Measurements from ENCODE around the gene NMT2.

NMT2 gene

DNA sequence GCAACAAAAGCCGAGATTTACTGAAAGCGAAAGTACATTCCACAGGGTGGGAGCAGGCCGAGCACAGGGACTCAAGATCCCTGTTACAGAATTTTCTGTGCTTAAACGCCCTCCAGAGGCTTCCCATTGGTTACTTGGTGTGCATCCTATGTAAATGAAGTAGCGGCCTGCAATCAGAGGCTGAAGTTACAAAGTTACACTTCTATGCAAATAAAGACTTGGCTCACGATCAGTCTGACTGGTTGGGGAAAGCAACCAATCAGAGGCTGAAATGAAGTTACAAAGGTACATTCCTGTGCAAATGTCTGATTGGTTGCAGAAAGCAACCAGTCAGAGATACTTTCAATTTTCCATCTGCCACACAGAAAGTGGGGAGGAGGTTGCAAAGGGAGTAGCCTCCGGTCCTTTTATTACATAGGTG is 84.0 kb downstream of the NMT2 start:
- peak; percentile 40 for DNase-seq
- Histone ChIP-seq H3K9me3 (no peaks in the 10 kb centered on the region), H3K4me3 (ENCODE audit: low read depth, low read length) (peak overlapping the region; percentile 56), H3K27me3 (no peaks in the 10 kb centered on the region), H3K4me1 (no peaks in the 10 kb centered on the region), H3K36me3 (no peaks in the 10 kb centered on the region)
- TF ChIP-seq, protein P1, sequence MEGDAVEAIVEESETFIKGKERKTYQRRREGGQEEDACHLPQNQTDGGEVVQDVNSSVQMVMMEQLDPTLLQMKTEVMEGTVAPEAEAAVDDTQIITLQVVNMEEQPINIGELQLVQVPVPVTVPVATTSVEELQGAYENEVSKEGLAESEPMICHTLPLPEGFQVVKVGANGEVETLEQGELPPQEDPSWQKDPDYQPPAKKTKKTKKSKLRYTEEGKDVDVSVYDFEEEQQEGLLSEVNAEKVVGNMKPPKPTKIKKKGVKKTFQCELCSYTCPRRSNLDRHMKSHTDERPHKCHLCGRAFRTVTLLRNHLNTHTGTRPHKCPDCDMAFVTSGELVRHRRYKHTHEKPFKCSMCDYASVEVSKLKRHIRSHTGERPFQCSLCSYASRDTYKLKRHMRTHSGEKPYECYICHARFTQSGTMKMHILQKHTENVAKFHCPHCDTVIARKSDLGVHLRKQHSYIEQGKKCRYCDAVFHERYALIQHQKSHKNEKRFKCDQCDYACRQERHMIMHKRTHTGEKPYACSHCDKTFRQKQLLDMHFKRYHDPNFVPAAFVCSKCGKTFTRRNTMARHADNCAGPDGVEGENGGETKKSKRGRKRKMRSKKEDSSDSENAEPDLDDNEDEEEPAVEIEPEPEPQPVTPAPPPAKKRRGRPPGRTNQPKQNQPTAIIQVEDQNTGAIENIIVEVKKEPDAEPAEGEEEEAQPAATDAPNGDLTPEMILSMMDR (IDR thresholded peaks at IDR 0.05; ENCODE audit: low read depth, low read length): no peak

DNA sequence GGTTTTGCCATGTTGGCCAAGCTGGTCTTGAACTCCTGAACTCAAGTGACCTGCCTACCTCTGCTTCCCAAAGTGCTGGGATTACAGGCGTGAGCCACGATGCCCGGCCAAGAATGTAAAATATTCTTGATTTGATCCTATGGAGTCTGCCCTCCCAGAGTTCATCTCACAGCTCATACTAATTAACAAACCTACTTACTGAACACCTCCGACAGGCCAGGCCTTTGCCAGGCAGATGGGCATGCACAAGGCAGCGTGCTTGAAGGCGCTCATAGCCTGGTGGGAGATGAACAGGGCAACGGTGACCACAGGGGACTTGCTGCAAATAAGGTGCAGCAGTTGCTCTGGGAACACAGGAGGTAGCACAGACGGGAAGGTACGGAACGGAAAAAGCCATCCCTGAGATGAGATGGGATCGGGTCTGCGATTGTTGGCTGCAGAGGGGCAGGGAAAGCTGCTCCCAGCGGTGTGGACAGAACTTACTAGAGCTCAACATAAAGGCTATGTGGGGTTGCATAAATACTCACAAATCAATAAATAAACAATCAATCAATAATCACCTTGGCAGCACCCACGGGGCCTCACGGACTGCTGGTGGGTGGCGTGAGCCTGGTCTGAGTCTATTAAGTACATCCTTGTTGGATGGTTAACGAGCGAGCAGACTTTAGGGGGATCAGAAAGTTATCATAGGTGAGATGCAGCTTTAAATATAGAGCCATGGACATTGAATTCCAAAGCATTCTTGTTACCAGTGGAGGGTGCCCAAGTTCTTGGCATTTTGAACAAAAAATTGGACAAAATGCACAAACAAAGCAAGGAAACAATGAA is 84.6 kb downstream of the NMT2 start:
- no peaks in the 10 kb centered on the region for H3K27me3 ChIP-seq
- H3K4me1 ChIP-seq: no peaks in the 10 kb centered on the region
- H3K4me3 ChIP-seq (ENCODE audit: low read depth, low read length): peak overlapping the region; percentile 56
- no peaks in the 10 kb centered on the region for H3K36me3 ChIP-seq
- TF ChIP-seq, protein P1 (IDR thresholded peaks at IDR 0.05; ENCODE audit: low read depth, low read length): no peak
- DNase-seq: no peak
- H3K9me3 ChIP-seq: no peaks in the 10 kb centered on the region

DNA sequence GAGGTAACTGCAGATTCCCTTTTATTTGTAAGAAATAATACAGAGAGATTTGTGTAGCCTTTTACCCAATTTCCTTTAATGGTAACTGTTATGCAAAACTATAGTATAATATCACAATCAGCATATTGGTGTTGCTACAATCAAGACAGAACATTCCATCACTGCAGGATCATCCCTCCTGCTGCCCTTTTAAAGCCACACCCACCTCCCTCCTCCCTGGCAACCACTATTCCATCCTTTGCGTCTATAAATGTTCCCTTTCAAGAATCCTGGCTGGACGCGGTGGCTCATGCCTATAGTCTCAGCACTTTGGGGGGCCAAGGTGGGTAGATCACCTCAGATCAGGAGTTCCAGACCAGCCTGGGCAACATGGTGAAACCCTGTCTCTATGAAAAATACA is 93.1 kb downstream of the NMT2 start:
- Histone ChIP-seq H3K9me3 (no peaks in the 10 kb centered on the region), H3K4me1 (no peaks in the 10 kb centered on the region), H3K27me3 (no peaks in the 10 kb centered on the region), H3K4me3 (ENCODE audit: low read depth, low read length) (no peak overlapping the region), H3K36me3 (no peaks in the 10 kb centered on the region)
- DNase-seq: no peak
- TF ChIP-seq, protein P1 (IDR thresholded peaks at IDR 0.05; ENCODE audit: low read depth, low read length): no peak

DNA sequence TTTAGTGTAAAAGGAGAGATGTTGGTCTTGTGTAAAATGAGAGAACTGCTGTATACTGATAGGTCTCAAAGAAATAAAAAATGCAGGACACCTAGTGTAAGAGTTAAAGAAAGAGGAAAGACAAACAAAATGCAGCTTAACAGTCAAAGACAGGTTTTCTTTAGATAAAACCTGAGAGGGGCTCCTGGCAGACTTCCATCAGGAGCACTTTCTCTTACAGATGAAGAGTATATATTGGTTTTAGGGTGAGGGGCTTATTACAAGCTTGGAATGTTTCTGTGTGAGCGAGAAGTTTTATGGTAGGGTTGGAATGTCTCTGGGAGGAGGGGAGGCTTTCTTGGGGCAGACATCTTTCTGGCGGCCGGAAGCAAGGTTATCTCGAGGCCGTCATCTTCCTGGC is 96.1 kb downstream of the NMT2 start:
- TF ChIP-seq, protein P1 (IDR thresholded peaks at IDR 0.05; ENCODE audit: low read depth, low read length): no peak
- Histone ChIP-seq H3K4me1 (no peaks in the 10 kb centered on the region), H3K36me3 (no peaks in the 10 kb centered on the region), H3K9me3 (no peaks in the 10 kb centered on the region), H3K27me3 (no peaks in the 10 kb centered on the region), H3K4me3 (ENCODE audit: low read depth, low read length) (no peak overlapping the region)
- DNase-seq: no peak

DNA sequence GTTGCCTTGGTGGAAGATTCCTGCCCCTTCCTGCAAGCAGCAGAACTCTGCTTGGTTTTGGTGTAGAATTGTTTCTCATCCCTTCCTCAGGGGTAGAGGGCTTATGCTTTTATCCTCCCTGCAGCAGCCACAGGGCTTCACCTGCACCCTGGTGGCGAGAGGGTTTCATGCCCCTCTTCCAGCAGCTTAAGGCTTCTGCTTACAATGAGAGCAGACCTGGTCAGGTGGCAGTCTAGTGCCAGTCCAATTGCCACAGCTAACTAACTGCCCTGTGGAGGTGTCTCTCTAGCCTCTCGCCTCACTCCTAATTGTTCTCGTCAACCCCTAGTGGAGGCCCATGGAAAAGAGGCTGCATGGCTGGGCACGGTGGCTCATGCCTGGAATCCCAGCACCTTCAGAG is 99.3 kb downstream of the NMT2 start:
- H3K27me3 ChIP-seq: no peaks in the 10 kb centered on the region
- H3K4me3 ChIP-seq (ENCODE audit: low read depth, low read length): no peak overlapping the region
- DNase-seq: no peak
- TF ChIP-seq, protein P1 (IDR thresholded peaks at IDR 0.05; ENCODE audit: low read depth, low read length): no peak
- H3K9me3 ChIP-seq: no peaks in the 10 kb centered on the region
- H3K36me3 ChIP-seq: no peaks in the 10 kb centered on the region
- H3K4me1 ChIP-seq: no peaks in the 10 kb centered on the region

DNA sequence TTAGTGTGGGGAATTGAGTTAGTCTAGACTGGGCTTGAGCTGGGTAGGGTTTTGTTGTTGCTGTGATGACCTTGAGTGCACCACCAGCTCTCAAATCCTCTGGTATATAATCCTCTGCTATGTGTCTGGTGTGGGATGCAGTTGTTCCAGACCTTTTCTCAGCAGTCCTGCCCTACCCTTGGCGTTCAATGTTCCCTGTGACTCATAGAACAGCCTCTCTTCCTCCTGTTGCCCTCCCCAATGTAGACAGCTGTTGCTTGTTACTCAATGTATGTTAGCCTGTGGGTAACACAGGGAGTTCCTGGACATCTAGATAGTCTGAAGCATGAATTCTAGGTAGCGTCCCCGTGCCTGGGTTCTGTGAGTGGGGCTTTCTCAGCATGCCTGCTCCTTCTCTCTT is 99.7 kb downstream of the NMT2 start:
- H3K36me3 ChIP-seq: no peaks in the 10 kb centered on the region
- H3K27me3 ChIP-seq: no peaks in the 10 kb centered on the region
- H3K4me3 ChIP-seq (ENCODE audit: low read depth, low read length): no peak overlapping the region
- no peaks in the 10 kb centered on the region for H3K9me3 ChIP-seq
- H3K4me1 ChIP-seq: no peaks in the 10 kb centered on the region
- no peak for DNase-seq
- TF ChIP-seq, protein P1 (IDR thresholded peaks at IDR 0.05; ENCODE audit: low read depth, low read length): no peak

All from BE2C (cell line).